Muscle layer of duodenum (tissue), 2 donors: ENCODE measurements around the gene VAV3.

Experiments
- H3K27ac ChIP-seq: one replicate; pipeline ENCODE4 v1.7.0; 2013; ENCODE audit warnings: mild to moderate bottlenecking, low read length
- H3K27me3 ChIP-seq: one replicate; pipeline ENCODE4 v1.7.0; 2013; ENCODE audit warnings: low read depth, mild to moderate bottlenecking, control low read depth, low read length
- H3K36me3 ChIP-seq, 2 donors: one replicate each; pipeline ENCODE4 v1.7.0; 2013; ENCODE audit warnings: low read length in 2 of 2, control low read depth in 1 of 2, mild to moderate bottlenecking in 1 of 2; ENCODE audit not compliant: insufficient read depth in 2 of 2, control insufficient read depth in 1 of 2
- H3K4me1 ChIP-seq, 2 donors: one replicate each; pipeline ENCODE4 v1.7.0; 2013; ENCODE audit warnings: low read length in 2 of 2, mild to moderate bottlenecking in 2 of 2, control low read depth in 1 of 2, moderate library complexity in 1 of 2; ENCODE audit not compliant: insufficient read depth in 2 of 2, control insufficient read depth in 1 of 2
- H3K4me3 ChIP-seq, 2 donors: one replicate each; pipeline ENCODE4 v1.7.0; 2013; ENCODE audit warnings: low read length in 2 of 2, low read depth in 1 of 2, mild to moderate bottlenecking in 1 of 2
- H3K9me3 ChIP-seq, 2 donors: one replicate each; pipeline ENCODE4 v1.7.0; 2013; ENCODE audit warnings: low read length in 2 of 2, control low read depth in 1 of 2, mild to moderate bottlenecking in 1 of 2; ENCODE audit not compliant: control insufficient read depth in 1 of 2
- donor health status: healthy.

The VAV3 gene

GRCh38 chr1:107879346-107879745, 85.6 kb downstream of the VAV3 start:
- Histone ChIP-seq H3K27ac (no peak overlapping the region), H3K4me1 (peaks cover 6 to 10% of the 10 kb centered on the region in 2 donors)

GRCh38 chr1:107877745-107878144, 87.2 kb downstream of the VAV3 start:
- no peaks in the 10 kb centered on the region for H3K9me3 ChIP-seq
- no peak overlapping the region for H3K4me3 ChIP-seq
- H3K27me3 ChIP-seq: no peaks in the 10 kb centered on the region
- H3K4me1 ChIP-seq: peaks cover 6 to 10% of the 10 kb centered on the region in 2 donors
- H3K27ac ChIP-seq: no peak overlapping the region
- no peaks in the 10 kb centered on the region for H3K36me3 ChIP-seq

More at GRCh38 chr1:107879346-107879745, 85.6 kb downstream of the VAV3 start:
- Histone ChIP-seq H3K9me3 (no peaks in the 10 kb centered on the region), H3K4me3 (no peak overlapping the region), H3K36me3 (no peaks in the 10 kb centered on the region), H3K27me3 (no peaks in the 10 kb centered on the region)

GRCh38 chr1:107877092-107877491, 87.9 kb downstream of the VAV3 start:
- no peak overlapping the region for H3K27ac ChIP-seq
- H3K4me3 ChIP-seq: no peak overlapping the region

GRCh38 chr1:107875689-107876088, 89.3 kb downstream of the VAV3 start:
- Histone ChIP-seq H3K36me3 (no peaks in the 10 kb centered on the region), H3K9me3 (no peaks in the 10 kb centered on the region), H3K4me3 (no peak overlapping the region), H3K4me1 (peaks cover 6 to 10% of the 10 kb centered on the region in 2 donors), H3K27ac (no peak overlapping the region), H3K27me3 (no peaks in the 10 kb centered on the region)

More at GRCh38 chr1:107877092-107877491, 87.9 kb downstream of the VAV3 start:
- Histone ChIP-seq H3K36me3 (no peaks in the 10 kb centered on the region), H3K27me3 (no peaks in the 10 kb centered on the region), H3K4me1 (peaks cover 6 to 10% of the 10 kb centered on the region in 2 donors), H3K9me3 (no peaks in the 10 kb centered on the region)

- H3K27me3 ChIP-seq: no peaks in the 10 kb centered on the region
- H3K4me3 ChIP-seq: no peak overlapping the region
- peaks cover 6 to 10% of the 10 kb centered on the region in 2 donors for H3K4me1 ChIP-seq
- no peaks in the 10 kb centered on the region for H3K9me3 ChIP-seq
- H3K27ac ChIP-seq: no peak overlapping the region
- H3K36me3 ChIP-seq: no peaks in the 10 kb centered on the region
Measured at GRCh38 chr1:107874221-107874620, 90.8 kb downstream of the VAV3 start.

- Histone ChIP-seq H3K36me3 (no peaks in the 10 kb centered on the region), H3K27me3 (no peaks in the 10 kb centered on the region), H3K27ac (no peak overlapping the region), H3K9me3 (no peaks in the 10 kb centered on the region), H3K4me3 (no peak overlapping the region), H3K4me1 (peaks cover 0 to under 1% of the 10 kb centered on the region in 2 donors)
Measured at GRCh38 chr1:107871687-107872395, 93.1 kb downstream of the VAV3 start.

GRCh38 chr1:107871259-107871658, 93.7 kb downstream of the VAV3 start:
- Histone ChIP-seq H3K27ac (no peak overlapping the region), H3K4me1 (no peaks in the 10 kb centered on the region), H3K4me3 (no peak overlapping the region), H3K36me3 (no peaks in the 10 kb centered on the region), H3K9me3 (no peaks in the 10 kb centered on the region), H3K27me3 (no peaks in the 10 kb centered on the region)

GRCh38 chr1:107870696-107871095, 94.3 kb downstream of the VAV3 start:
- Histone ChIP-seq H3K27ac (no peak overlapping the region), H3K9me3 (no peaks in the 10 kb centered on the region), H3K4me3 (no peak overlapping the region), H3K27me3 (no peaks in the 10 kb centered on the region), H3K36me3 (no peaks in the 10 kb centered on the region), H3K4me1 (no peaks in the 10 kb centered on the region)

GRCh38 chr1:107867897-107868296, 97.1 kb downstream of the VAV3 start:
- Histone ChIP-seq H3K27me3 (no peaks in the 10 kb centered on the region), H3K36me3 (no peaks in the 10 kb centered on the region), H3K9me3 (no peaks in the 10 kb centered on the region), H3K27ac (no peak overlapping the region), H3K4me3 (no peak overlapping the region), H3K4me1 (no peaks in the 10 kb centered on the region)

- H3K4me3 ChIP-seq: no peak overlapping the region
- no peaks in the 10 kb centered on the region for H3K27me3 ChIP-seq
Measured at GRCh38 chr1:107867422-107867821, 97.6 kb downstream of the VAV3 start.

GRCh38 chr1:107866870-107867269, 98.1 kb downstream of the VAV3 start:
- H3K36me3 ChIP-seq: no peaks in the 10 kb centered on the region
- H3K27ac ChIP-seq: no peak overlapping the region

More at GRCh38 chr1:107867422-107867821, 97.6 kb downstream of the VAV3 start:
- Histone ChIP-seq H3K4me1 (no peaks in the 10 kb centered on the region), H3K27ac (no peak overlapping the region), H3K36me3 (no peaks in the 10 kb centered on the region), H3K9me3 (no peaks in the 10 kb centered on the region)

GRCh38 chr1:107865627-107866026, 99.4 kb downstream of the VAV3 start:
- no peak overlapping the region for H3K27ac ChIP-seq
- H3K4me1 ChIP-seq: no peaks in the 10 kb centered on the region
- H3K9me3 ChIP-seq: no peaks in the 10 kb centered on the region
- no peaks in the 10 kb centered on the region for H3K27me3 ChIP-seq
- no peak overlapping the region for H3K4me3 ChIP-seq
- H3K36me3 ChIP-seq: no peaks in the 10 kb centered on the region

More at GRCh38 chr1:107866870-107867269, 98.1 kb downstream of the VAV3 start:
- no peak overlapping the region for H3K4me3 ChIP-seq
- no peaks in the 10 kb centered on the region for H3K9me3 ChIP-seq
- H3K4me1 ChIP-seq: no peaks in the 10 kb centered on the region
- H3K27me3 ChIP-seq: no peaks in the 10 kb centered on the region
